Stimulated activated naive CD8-positive, alpha-beta T cell treated with anti-CD3 and anti-CD28 coated beads, Interleukin-15, Interleukin-2, amounts not matched to agents 100 U/mL and 50 U/mL, for 24 hours (primary cell): Measurements from ENCODE around the gene MYO18B.

Experiments used
- ATAC-seq: fragments of 150-1000 bp; cut with Tn5 transposase; one replicate; pipeline ENCODE4 v1.10.0; 2021
- DNase-seq: peaks from one replicate; pipeline ENCODE4 v3.0.0; 2021

The MYO18B gene

DNA sequence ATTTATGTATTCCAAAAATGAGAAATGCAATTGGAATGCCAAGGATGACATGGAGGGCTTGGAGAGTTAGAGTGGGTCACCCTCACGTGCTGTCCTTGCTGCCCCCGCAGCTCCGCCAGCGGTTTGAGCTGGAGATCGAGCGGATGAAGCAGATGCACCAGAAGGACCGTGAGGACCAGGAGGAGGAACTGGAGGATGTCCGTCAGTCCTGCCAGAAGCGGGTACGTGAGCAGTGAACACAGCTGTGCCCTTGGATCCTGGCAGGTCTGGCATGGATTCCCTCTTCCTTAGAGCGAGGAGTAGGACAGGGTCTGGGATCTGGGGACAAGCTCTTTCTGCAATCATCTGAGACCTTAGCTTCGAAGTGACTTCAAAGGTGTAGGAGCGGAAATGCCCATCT is 166.2 kb downstream of the MYO18B start:
- ATAC-seq: no peak
- DNase-seq: no peak

DNA sequence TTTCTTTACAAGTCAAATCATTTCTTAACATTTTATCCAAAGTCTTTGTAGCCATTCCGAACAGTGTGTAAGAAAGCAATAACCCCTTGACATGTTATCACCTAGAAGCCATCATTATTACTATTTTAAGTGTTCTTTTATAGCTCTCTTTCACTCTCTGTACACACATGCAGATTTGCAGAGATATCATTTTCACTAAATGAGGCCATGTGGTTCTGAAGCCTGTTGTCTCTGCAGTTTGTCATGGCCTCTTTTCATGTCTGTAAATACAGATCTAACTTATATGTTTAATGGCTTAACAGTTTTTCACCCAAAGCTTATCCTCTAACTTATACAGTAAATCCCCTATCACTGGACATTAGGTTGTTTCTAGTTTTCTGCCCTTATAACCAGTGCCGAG is 166.8 kb downstream of the MYO18B start:
- DNase-seq: no peak
- ATAC-seq: no peak

DNA sequence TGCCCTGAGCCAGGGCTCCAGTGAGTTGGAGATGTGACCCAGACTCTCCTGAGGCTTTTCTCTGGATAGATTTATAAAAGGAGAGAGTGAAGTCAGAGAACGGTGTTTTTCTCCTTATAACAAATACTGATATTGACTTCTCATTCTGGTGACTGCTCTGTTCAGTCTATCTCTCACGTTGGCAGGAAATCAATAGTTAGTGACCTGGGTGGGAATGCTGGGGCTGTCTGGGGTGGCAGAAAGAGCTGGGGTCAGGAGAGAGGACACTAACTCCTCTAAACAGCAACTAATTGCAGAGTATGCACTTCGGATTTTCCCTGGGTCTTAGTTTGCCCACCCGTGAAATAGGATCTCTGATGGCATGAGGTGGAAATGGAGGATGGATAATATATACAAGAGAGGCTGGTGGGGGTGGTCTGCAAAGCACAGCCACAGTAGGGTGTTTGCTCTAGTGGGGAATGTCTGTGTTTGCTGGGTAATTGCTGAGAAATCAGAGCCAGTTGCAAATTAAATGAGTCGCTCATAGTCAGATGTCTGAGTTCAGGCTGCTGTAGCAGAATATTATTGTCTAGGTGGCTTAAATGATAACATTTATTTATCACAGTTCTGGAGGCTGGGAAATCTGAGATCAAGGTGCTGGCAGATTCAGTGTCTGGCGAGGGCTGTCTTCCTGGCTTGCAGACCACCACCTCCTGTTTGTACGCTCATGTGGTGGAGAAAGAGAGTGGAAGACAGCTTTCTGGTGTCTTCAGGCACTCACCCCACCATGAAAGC is 167.8 kb downstream of the MYO18B start:
- DNase-seq (no peak), ATAC-seq (no peak)

DNA sequence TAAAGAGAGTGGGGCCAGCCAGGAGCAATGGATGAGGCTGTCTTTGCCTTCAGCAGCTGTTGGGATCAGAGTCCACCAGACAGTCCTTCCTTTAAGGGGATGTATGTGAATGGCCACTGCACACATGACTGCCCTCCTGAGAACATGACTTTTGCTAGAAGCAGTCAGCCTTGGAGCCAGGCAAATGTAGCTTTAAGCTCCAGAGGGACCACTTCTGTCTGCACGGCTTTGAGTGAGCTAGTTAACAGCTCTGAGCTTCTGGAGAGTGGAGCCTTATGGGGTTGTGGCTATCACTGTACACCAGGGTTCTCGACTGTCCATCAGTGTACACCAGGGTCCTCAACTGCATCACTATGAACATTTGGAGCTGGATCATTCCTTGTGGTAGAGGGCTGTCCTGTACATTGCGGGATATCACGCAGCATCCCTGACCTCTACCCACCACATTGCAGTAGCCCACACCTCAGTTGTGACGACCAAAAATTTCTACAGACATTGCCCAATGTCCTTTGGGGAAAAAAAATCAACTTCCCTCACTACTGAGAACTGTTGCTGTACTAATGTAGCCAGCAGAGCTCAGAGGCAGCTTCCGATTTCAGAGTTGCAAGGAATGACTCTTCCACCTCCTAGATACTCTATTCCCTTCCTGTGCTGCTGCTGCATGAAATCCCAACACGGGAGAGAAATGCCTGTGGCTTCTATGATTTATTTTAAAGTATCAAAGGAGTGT is 169.4 kb downstream of the MYO18B start:
- DNase-seq: no peak
- ATAC-seq: no peak

DNA sequence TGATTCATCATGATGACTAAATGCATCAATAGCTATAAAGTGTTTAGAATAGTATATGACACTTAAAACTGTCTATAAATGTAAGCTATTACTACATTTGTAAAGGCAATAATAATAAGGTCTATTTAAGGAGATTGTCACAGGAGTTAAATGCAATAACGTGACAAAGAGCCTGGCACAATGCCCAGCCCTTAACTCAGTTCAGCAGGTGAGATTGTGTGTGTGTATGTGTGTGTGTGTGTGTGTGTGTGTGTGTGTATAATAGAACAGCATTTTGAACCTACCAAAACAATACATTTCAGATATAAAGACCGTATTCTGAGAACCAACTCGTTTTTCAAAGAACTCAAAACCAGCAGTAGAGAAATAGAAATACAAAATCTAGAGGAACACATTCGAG is 177.5 kb downstream of the MYO18B start:
- DNase-seq (no peak), ATAC-seq (no peak)

DNA sequence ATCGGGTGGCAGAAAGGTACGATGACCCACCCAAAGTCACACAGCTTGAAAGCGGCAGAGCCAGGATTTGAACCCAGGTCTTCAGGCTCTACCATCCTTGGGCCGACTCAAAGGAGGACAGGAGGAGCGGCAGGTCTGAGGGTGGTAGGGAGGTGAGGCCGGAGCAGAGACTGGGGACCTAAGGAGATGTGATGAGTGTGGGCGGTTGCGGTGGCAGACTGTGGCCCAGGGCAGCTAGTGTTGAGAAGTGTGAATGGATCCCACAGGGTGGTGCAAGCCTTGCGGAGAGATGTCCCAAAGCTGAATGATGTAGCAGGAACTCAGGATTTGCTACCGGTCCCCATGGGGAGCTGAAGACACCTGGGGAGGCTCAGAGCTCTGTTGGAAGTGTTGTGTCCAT is 180.2 kb downstream of the MYO18B start:
- DNase-seq: no peak
- ATAC-seq: no peak

DNA sequence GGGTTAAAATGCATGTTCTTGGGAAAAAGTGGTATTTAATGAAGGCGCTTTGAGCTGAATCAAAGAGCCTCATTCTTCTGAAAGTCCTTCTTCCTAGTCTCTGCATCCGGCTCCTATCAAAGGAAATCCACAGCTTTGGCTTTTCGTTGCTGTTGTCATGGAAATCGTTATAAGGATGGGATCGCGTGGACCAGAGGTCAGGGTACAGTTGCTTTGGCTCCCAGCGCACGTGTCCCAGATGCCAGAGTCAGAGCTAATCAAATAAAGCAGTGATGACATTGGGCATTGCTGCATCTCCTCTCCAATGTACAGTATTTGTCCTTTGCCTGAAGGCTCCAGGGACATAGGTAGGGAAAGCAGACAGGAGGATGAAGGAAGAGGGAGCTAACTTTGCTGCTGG is 181.9 kb downstream of the MYO18B start:
- ATAC-seq: no peak
- no peak for DNase-seq

DNA sequence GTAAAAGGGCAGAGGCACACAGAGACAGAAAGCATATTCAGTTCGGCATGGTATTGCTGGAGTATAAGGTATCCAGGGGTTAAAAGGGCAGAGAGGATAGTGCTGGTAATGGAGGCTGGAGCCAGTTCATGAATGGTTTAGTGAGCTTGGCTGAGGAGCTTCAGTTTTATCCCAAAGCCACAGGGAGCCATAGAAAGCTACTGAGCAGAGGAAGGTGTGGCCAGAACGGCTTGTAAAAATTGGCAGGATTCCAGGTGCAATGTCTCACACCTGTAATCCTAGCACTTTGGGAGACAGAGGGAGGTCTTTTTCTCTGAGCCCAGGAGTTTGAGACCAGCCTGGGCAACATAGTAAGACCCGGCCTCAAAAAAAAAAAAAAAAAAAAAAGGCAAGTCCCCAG is 186.1 kb downstream of the MYO18B start:
- ATAC-seq (no peak), DNase-seq (no peak)

DNA sequence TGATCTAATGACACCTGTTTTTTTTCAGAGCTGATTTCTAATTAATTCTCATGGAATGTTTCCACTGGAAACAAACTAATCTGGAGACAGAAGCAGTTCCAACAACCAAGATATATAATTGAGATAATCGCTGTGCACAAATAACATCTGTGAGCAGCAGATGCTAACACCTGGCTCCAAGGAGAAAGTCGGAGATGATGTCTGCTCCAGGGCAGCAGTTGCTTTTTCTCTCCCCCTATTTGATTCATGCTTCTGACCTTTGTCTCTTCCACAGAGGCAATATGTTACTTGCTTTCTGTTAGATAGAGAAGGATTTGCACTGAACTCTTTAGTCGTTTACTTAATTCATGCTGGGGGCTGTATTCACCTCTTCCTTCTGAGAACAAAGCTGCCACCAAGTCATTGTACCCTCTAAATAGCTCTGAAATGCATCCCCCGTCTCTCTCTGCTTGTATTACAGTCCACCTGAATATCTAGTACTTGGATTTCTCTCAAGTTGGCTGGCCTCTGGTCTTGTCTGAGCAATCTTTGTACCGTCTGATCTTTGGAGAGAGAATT is 187.4 kb downstream of the MYO18B start:
- DNase-seq (no peak), ATAC-seq (no peak)

DNA sequence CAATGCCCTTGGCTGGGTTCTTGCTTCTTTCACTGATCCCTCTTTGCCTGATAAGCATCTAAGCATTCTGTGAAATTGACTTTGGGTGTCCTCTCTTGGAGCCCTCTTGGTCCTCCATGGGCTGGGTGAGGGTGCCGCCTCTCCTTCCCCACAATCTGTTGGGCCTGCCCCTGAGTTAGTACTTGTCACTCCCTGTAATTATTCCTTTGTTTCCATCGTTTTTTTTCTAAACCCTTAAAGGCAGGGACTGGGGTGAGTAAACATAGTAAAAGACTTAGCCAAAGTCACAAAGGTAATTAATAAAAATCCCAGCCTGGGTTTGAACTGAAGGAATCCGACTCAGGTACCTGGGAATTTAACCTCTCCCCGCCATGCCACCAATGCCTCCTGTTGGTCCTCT is 188.1 kb downstream of the MYO18B start:
- ATAC-seq (no peak), DNase-seq (no peak)

DNA sequence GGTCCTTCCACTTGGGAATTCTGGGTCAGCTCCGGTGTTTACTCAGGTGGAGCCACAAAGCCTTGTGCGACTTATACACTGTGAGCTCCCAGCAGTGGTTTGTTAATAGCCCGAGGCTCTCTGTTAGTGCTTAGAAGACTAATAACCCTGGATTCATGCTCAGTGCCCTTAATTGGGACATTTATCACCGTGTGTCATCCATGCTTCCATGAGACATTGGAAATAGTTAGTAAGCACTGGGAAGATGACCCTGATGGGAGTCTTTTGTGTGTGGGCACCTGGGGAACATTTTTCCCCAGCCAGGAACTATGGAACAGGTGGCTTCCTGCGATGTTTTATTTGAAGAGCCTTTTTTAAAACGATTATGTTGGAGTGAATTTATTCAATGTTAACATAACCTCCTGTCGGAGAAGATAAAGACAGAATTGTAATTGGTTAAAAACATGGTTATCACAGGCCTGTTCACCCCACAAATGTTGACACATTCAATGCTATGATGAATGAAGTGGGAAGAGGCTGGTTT is 188.9 kb downstream of the MYO18B start:
- DNase-seq (no peak), ATAC-seq (no peak)

DNA sequence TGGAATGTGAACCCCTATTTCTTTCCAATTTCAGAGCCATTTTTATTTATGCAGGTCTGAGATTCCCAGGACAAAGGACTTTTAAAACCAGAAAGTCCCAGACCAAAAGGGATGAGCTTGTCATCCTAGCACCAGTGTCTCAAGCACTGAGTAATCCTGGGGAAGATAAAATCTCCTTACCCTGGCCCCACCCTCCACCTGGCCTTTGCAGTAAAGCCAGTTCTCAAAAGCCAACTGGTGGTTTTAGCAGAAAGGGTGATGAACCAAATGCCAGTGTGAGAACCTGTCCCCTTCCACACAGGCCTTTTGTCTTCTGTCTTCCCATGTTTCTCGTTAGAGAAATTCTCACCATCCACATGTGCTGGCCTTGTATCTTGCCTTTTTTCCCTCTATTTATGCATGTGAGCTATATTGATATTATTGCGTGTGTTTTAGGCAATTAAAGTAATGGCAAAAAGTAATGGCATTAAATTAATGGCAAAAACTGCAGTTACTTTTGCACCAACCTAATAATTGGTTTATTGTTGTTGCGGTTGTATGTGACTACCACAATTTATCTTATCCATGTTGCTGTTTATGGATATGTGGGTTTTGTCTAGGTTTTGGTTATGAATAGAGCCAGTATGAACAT is 191.3 kb downstream of the MYO18B start:
- no peak for DNase-seq
- ATAC-seq: no peak

DNA sequence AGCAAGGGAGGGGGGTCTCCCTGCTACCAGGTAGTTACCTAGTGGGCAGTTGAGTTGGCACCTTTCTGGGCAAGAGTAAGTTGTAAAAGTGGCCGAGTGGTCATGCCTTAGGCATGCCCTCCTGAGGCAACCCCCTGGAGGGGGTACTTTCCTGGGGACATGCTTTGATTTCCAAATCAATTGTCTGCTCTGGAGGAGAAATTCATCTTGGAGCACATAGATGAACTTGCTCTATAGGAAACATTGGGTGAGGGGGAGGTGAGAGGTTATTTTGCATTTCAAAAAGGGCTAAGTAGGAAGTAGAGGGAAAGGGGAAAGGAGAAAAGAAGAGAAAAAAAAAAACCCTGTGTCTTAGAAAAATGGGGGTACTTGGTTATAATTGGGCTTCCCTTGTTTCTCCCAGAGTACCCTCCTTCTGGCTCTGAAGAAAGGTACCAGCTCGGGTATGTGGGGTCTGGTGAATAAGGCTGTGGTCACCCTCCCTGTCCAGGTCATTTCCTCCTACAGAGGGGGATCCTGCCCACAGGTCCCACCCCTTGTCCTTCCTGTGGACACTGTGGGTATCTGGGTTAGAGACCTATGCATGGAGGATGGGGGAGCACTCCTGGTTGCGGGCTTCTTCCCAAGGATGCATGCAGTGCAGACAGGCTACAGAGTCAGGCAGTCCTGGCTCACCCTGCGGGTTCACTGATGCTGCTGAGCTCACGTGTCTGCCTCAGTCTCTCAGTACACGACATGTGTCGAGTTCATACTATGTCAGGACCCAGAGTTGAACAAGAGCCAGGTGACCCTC is 193.5 kb downstream of the MYO18B start:
- ATAC-seq (no peak), DNase-seq (no peak)

DNA sequence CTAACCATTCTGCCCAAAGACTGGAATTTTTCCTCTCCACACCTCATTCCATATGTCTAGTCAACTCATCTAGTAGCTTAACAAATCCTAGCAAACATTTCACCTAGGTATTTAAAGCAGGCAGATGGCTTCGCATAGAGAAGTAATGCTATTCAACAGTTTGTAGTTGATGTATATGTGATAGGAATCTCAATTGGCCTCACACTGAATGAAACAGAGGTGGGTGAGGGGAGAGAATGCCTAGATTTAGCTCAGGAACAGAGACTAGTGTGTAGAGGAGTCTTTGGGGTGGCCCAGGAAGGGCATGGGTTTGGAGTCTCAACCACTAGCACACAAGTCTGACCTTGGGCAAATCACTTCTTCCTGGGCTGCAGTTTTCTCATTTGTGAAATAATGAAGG is 196.2 kb downstream of the MYO18B start:
- DNase-seq (no peak), ATAC-seq (no peak)

DNA sequence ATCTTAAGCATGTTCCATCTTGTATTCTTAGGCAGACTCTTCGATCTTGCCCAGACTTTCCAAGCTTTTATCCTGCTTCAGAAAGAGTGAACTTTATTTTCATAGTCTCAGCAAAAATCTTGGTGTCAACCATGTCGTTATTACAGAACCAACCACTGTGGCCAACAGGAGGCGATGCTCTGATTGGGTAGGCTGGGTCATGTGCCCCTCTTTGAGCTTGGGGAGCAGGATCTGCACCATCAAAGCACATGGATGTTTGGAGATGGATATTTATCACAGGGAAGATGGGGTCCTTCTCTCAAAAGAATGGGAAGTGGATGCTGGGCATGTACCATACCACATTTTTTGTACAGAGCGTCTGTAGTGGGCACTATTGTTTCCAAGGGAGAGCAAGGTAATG is 197.4 kb downstream of the MYO18B start:
- no peak for ATAC-seq
- no peak for DNase-seq

DNA sequence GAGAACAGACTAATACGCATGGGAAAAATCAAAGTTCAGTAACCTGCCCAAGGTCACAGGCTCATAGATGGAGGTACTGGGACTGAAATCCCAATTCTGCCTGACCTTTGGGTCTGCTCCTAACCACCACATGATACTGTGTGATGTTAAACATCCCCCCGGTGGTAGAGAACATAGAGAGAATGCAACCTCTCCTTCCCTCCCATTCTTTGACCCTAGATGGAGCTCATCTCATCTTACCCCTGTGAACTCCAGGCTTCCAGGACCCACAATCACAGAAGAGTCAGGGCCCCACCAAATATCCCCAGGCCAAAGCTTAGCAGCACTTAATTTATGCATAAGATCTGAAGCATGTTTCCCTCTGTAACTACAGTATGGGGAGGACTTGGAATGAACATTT is 198.5 kb downstream of the MYO18B start:
- ATAC-seq (no peak), DNase-seq (no peak)

DNA sequence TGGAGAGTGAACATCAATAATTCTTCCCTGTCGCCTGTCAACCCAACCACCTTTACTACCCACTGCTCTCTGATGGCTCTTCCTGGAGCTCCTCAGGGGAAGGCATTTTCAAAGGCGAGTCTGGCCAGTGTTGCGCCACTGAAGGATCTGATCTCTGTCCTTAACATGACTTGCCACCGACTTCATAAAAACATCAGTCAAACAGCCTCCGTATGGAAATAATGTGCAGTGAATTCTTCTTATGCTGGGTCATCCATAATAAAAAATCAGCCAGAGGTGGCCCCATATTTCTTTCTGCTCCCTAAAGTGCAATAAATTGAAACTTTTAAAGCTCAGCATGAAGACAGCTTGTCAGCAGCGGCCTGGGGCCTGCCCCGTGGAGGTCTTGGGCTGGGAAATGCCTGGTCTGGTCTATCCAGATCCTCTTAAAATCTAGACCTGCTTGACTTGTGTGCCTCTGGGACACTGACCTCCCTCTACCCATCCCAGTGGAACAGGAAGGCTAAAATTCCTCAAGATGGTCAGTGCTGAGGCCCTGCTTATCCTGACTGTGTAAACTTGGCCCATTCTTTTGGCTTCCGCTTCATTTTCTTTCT is 199.5 kb downstream of the MYO18B start:
- DNase-seq: no peak
- ATAC-seq: no peak

DNA sequence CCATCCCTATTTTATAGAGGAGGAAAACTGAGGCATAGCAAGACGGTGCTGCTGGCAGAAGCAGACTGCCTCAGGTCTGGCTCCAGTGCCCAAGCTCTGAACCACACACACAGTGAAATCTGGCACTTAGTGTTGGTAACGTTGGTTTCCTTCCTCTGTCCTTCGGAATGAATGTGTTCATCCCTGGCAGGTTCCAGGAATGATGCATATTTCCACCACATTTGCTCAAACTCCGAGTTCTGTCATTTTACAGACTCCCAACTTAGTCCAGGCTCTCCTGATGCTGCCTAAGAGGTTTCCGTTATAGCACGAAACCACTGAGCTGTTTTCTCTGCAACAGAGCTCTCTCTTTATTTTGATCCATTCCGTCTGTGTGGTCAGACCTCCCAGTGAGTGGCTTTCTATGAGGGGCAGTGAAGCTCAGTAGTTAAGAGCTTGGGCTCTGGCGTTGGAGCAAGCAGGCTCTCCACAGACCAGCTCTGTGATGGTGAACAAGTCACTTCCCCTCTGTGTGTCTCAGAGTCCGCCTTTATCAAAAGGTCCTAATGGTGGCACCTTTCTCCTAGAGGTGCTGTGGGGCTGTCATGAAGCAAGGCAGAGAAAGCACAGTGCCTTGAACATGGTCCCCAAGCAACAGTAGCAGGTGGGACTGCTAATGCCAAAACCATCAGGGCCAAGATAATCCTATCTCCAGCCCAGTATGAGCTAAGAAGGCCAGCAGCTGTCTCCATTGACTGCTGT is 200.3 kb downstream of the MYO18B start:
- ATAC-seq: no peak
- no peak for DNase-seq

DNA sequence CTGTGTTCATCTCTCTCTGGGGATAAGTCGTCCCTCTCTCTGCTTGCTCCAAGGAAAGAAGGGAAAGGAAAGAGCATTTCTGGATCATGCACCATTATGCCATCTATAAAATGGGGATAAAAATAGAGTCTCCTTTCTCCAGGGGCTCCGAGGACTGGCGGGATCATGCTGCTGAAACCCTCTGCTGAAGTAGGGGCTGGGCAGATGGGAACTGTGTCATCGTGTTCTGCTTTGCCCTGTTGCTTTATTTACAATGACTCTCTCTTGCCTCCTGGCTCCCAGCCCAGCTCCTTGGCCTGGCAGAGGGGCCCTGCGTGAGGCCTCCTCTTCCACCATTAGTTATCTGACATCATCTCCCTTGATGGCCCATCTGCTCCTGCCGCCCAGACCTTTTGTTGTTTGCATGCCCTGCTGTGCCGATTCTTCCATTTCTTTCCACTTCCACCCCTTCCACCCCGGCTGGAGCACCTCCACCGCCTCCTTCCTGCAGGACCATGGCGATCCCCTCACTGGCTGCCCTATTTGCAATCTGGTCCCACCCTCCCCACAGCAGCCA is 200.9 kb downstream of the MYO18B start:
- no peak for DNase-seq
- ATAC-seq: no peak

DNA sequence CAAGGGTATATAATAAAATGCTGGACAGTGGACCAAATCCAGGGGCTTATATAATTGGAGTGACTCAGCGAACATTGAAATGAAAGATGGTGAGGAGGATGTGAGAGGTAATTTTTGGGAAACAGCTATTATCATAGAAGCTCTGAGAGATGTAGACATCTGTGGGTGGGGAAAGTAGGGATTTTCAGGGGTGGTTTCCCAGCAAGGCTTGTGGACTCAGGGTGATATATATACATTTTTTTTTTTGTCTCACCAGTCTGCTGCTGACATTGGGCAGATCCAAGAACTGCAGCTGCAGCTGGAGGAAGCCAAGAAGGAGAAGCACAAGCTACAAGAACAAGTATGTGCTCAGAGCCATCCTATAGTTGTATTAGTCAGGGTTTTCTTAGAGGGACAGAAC is 208.1 kb downstream of the MYO18B start:
- ATAC-seq (no peak), DNase-seq (no peak)

DNA sequence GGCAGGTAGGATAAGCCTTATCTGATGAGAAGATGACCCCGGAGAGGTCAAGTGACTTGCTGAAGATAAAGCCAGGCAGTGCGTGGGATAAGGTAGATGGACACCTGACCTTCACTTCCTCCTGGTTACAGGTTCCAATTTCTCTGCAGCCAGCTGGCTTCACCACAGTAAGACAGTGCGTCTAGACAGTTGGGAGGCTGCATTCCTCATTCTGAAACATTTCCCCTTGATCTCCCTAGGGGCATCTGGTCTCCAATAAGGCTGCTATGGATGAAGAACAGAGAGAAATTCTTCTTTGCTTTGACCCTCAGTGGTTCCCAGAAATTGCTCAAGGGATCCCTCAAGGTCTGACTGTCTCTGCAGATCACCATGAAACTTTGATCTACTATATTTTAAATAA is 211.3 kb downstream of the MYO18B start:
- ATAC-seq (no peak), DNase-seq (no peak)
